Liver (tissue), 9 donors: Measurements from ENCODE around the gene STIM1. TPM values are rescaled to one million over a fixed set of nuclear protein-coding genes. Genes with fewer than 3 reads are reported as not detected.

Source experiments
- DNase-seq: peaks from one replicate; pipeline ENCODE4 v3.0.0-alpha.2; 2017; ENCODE audit warnings: low spot score
- H3K27ac ChIP-seq, 2 donors: one replicate each; pipeline ENCODE4 v1.7.0; 2013; ENCODE audit warnings: inconsistent platforms in 2 of 2, low read length in 2 of 2, control low read depth in 1 of 2, low read depth in 1 of 2, mild to moderate bottlenecking in 1 of 2
- H3K27me3 ChIP-seq, 4 donors: one replicate each; pipeline versions ENCODE4 v1.6.1 to v1.7.0; 2013; ENCODE audit warnings: low read length in 3 of 4, inconsistent platforms in 1 of 4, mild to moderate bottlenecking in 1 of 4, moderate library complexity in 1 of 4; ENCODE audit not compliant: control insufficient read depth in 4 of 4, insufficient read depth in 4 of 4
- H3K36me3 ChIP-seq, 4 donors: one replicate each; pipeline versions ENCODE4 v1.6.1 to v1.7.0; 2013; ENCODE audit warnings: low read length in 3 of 4, mild to moderate bottlenecking in 3 of 4, low read depth in 1 of 4, moderate library complexity in 1 of 4; ENCODE audit not compliant: control insufficient read depth in 4 of 4, insufficient read depth in 3 of 4
- H3K4me1 ChIP-seq, 4 donors: one replicate each; pipeline versions ENCODE4 v1.6.1 to v1.7.0; 2013; ENCODE audit warnings: low read length in 3 of 4, mild to moderate bottlenecking in 3 of 4, moderate library complexity in 1 of 4; ENCODE audit not compliant: control insufficient read depth in 4 of 4, insufficient read depth in 4 of 4
- H3K4me3 ChIP-seq, 3 donors: one replicate each; pipeline versions ENCODE4 v1.6.1 to v1.7.0; 2013; ENCODE audit warnings: low read length in 3 of 3, control low read depth in 1 of 3, low read depth in 1 of 3, mild to moderate bottlenecking in 1 of 3
- H3K9ac ChIP-seq, 2 donors: one replicate each; pipeline ENCODE4 v1.7.0; 2013; ENCODE audit warnings: low read length in 2 of 2, mild to moderate bottlenecking in 2 of 2, moderate library complexity in 2 of 2, control low read depth in 1 of 2, low read depth in 1 of 2
- H3K9me3 ChIP-seq, 4 donors: one replicate each; pipeline versions ENCODE4 v1.6.1 to v1.7.0; 2013; ENCODE audit warnings: low read length in 3 of 4; ENCODE audit not compliant: control insufficient read depth in 4 of 4
- ATF3 ChIP-seq: IDR thresholded peaks from 2 replicates; pipeline ENCODE4 v1.6.1; 2016; ENCODE audit warnings: antibody characterized with exemption
- CTCF ChIP-seq: fragments of 150-350 bp; IDR thresholded peaks from 2 replicates; pipeline ENCODE4 v1.5.1; 2017; ENCODE audit warnings: improper control_type of control experiment, low read depth, low read length; ENCODE audit not compliant: missing input control
- EGR1 ChIP-seq, 2 donors: IDR thresholded peaks; 2 replicates each; pipeline ENCODE4 v1.6.1; 2016 to 2018; ENCODE audit warnings: antibody characterized with exemption in 2 of 2, low read depth in 2 of 2
- FOXA1 ChIP-seq: IDR thresholded peaks from 2 replicates; pipeline ENCODE4 v1.6.1; 2016; ENCODE audit warnings: antibody characterized with exemption
- GABPA ChIP-seq, 2 donors: IDR thresholded peaks in 1 of 2; conservative IDR thresholded peaks in 1 of 2; 2 replicates each; pipeline ENCODE4 v1.6.1; 2016; ENCODE audit warnings: antibody characterized with exemption in 2 of 2, mild to moderate bottlenecking in 1 of 2, moderate library complexity in 1 of 2
- HNF4A ChIP-seq, 2 donors: conservative IDR thresholded peaks; 2 replicates each; pipeline ENCODE4 v1.6.1; 2016; ENCODE audit warnings: antibody characterized with exemption in 2 of 2, mild to moderate bottlenecking in 2 of 2
- HNF4G ChIP-seq: IDR thresholded peaks from 2 replicates; pipeline ENCODE4 v1.6.1; 2016; ENCODE audit warnings: antibody characterized with exemption
- JUND ChIP-seq, 2 donors: IDR thresholded peaks; 2 replicates each; pipeline ENCODE4 v1.6.1; 2016; ENCODE audit warnings: antibody characterized with exemption in 2 of 2
- MAX ChIP-seq: IDR thresholded peaks from 2 replicates; pipeline ENCODE4 v1.6.1; 2016; ENCODE audit warnings: antibody characterized with exemption
- NR2F2 ChIP-seq: IDR thresholded peaks from 2 replicates; pipeline ENCODE4 v1.6.1; 2016; ENCODE audit warnings: antibody characterized with exemption
- RAD21 ChIP-seq, 2 donors: IDR thresholded peaks; 2 replicates each; pipeline ENCODE4 v1.6.1; 2016; ENCODE audit warnings: antibody characterized with exemption in 2 of 2, mild to moderate bottlenecking in 2 of 2
- REST ChIP-seq: IDR thresholded peaks from 2 replicates; pipeline ENCODE4 v1.6.1; 2016; ENCODE audit warnings: antibody characterized with exemption, mild to moderate bottlenecking
- RXRA ChIP-seq, 2 donors: IDR thresholded peaks; 2 replicates each; pipeline ENCODE4 v1.6.1; 2017 to 2018; ENCODE audit warnings: antibody characterized with exemption in 2 of 2, mild to moderate bottlenecking in 1 of 2
- SP1 ChIP-seq: IDR thresholded peaks from 2 replicates; pipeline ENCODE4 v1.6.1; 2018; ENCODE audit warnings: antibody characterized with exemption, mild to moderate bottlenecking
- YY1 ChIP-seq: IDR thresholded peaks from 2 replicates; pipeline ENCODE4 v1.6.1; 2016; ENCODE audit warnings: antibody characterized with exemption, mild to moderate bottlenecking
- ZBTB33 ChIP-seq: IDR thresholded peaks from 2 replicates; pipeline ENCODE4 v1.6.1; 2016; ENCODE audit warnings: antibody characterized with exemption
- WGBS: extraction: QIAGEN DNeasy Blood & Tissue Kit; methylation state at CpG from one replicate; pipeline ENCODE4 v1.1.7; 2013; 5-methylcytosine and 5-hydroxymethylcytosine counted together
- polyA plus RNA-seq, 2 donors: library from polyadenylated mRNA; stranded (reverse) in 1 of 2; unstranded in 1 of 2; fragments of 200-250 nt in 1 of 2; fragments of >200 nt in 1 of 2; fragmentation: Nextera tagmentation in 1 of 2; extraction: Ambion mirVana in 1 of 2; gene quantifications; one replicate each; pipeline versions ENCODE4 v1.2.1 to v1.2.3, GENCODE V29; 2013 to 2015
- total RNA-seq, 2 donors: library from RNA; depleted of rRNA; stranded (reverse); fragments of >200 nt; gene quantifications; one replicate each; pipeline ENCODE4 v1.2.3, GENCODE V29; 2014
- donor health status: healthy.
- donor health status: healthy.
- donor health status: healthy.
- donor health status: healthy.
- donor health status: healthy.

Gene STIM1
- total and polyA plus RNA-seq, 4 donors, result 19.7 to 42.9 (median 25.1) TPM

- no peak for DNase-seq
- Histone ChIP-seq H3K27me3 (no peaks in the 10 kb centered on the region), H3K4me1 (peaks cover 3 to 28% (median 20%) of the 10 kb centered on the region in 4 donors), H3K36me3 (no peaks in the 10 kb centered on the region), H3K27ac (no peak overlapping the region), H3K4me3 (no peak overlapping the region), H3K9ac (no peak overlapping the region), H3K9me3 (no peaks in the 10 kb centered on the region)
- over 99% methylated on average over 3 of the region's 3 CpGs for WGBS
- TF ChIP-seq REST (no peak), YY1 (no peak), ZBTB33 (no peak), GABPA (IDR thresholded peaks at IDR 0.05 in 1 of 2, conservative IDR thresholded peaks at IDR 0.05 in 1 of 2) (no peak), ATF3 (no peak), JUND (IDR thresholded peaks at IDR 0.05) (no peak), MAX (no peak), EGR1 (IDR thresholded peaks at IDR 0.05; ENCODE audit: low read depth in 2 of 2) (no peak), SP1 (no peak), CTCF (no peak), RAD21 (IDR thresholded peaks at IDR 0.05) (no peak), HNF4A (conservative IDR thresholded peaks at IDR 0.05) (no peak), NR2F2 (no peak)
These were observed 56.5 kb downstream of the STIM1 start for GRCh38 chr11:3911908-3912505.

GRCh38 chr11:3913921-3914320, 58.5 kb downstream of the STIM1 start:
- H3K9me3 ChIP-seq, result no peaks in the 10 kb centered on the region
- peak overlapping the region; percentile 55 to 72 for H3K27ac ChIP-seq
- TF ChIP-seq HNF4G (no peak), SP1 (peak; percentile 24), HNF4A (conservative IDR thresholded peaks at IDR 0.05) (peak; percentile 82 to 86), ZBTB33 (no peak), ATF3 (peak; percentile 66), RAD21 (IDR thresholded peaks at IDR 0.05) (peak; percentile 14 to 29), YY1 (peak; percentile 19), FOXA1 (no peak), RXRA (IDR thresholded peaks at IDR 0.05) (peak; percentile 32 to 33)
- H3K9ac ChIP-seq, result no peak overlapping the region
- no peaks in the 10 kb centered on the region for H3K36me3 ChIP-seq
- 45% methylated on average over 5 of the region's 5 CpGs for WGBS
- H3K27me3 ChIP-seq, result no peaks in the 10 kb centered on the region
- H3K4me3 ChIP-seq, result no peak overlapping the region
- no peak for DNase-seq
- peaks cover 3 to 24% (median 17%) of the 10 kb centered on the region in 4 donors for H3K4me1 ChIP-seq
